Measurements from ENCODE around the gene CLDN22. TPM values are rescaled to one million over a fixed set of nuclear protein-coding genes. Genes with fewer than 3 reads are reported as not detected.

CLDN22 gene
- total and polyA plus RNA-seq, 10 of the 15 experiments (the other 5 are each of a cell fraction or from before 2014, with no cell fraction given), result not detected

- intact Hi-C loops (cut with micrococcal nuclease; ENCODE audit: unreplicated experiment) (no loop called here), in situ Hi-C loops (cut with MboI) (no loop called here)
- Histone ChIP-seq H3K9ac (ENCODE audit: control insufficient read depth, insufficient read depth, low read length) (no peak within 1 kb of the TSS), H3K4me1 (ENCODE audit: control insufficient read depth, insufficient read depth, low read length) (no peaks in the 10 kb centered on the region), H3K9me3 (replicated peaks; ENCODE audit: control insufficient read depth, insufficient read depth, low read length) (no peaks in the 10 kb centered on the region; the same call in 2 of the 3 replicates), H3K4me3 (no peak within 1 kb of the TSS), H3K27me3 (replicated peaks in 1 of 2; ENCODE audit: control insufficient read depth in 2 of 2, insufficient read depth in 2 of 2, low read length in 1 of 2) (no peaks in the 10 kb centered on the region; a peak in 1 of 4 replicates), H2AFZ (ENCODE audit: control insufficient read depth, low read depth, low read length) (no peak within 1 kb of the TSS), H4K20me1 (ENCODE audit: control insufficient read depth, insufficient read depth) (no peaks in the 10 kb centered on the region), H3K27ac (ENCODE audit: control insufficient read depth, insufficient read depth) (no peak within 1 kb of the TSS), H3K36me3 (ENCODE audit: control insufficient read depth in 2 of 2, insufficient read depth in 2 of 2, low read length in 1 of 2) (no peaks in the 10 kb centered on the region), H3K4me2 (ENCODE audit: control insufficient read depth, insufficient read depth) (no peak within 1 kb of the TSS), H3K79me2 (ENCODE audit: control insufficient read depth, insufficient read depth, low read length) (no peaks in the 10 kb centered on the region)
- DNase-seq (ENCODE audit: low read depth, low spot score), result no peak
- RAD21 ChIA-PET (ENCODE audit: unreplicated experiment), result no interaction called here
- WGBS (ENCODE audit: insufficient coverage, insufficient replicate concordance, low lambda C conversion rate, missing lambda C conversion rate), result 48% methylated on average over 5 of the region's 5 CpGs
- CTCF ChIA-PET, result no interaction called here
- no peak for FAIRE-seq
- no peak for ATAC-seq
- BruUV-seq (replicated peaks), result no TSS peak
- TF ChIP-seq ZNF217 (IDR thresholded peaks at IDR 0.05) (no peak), NR2F1 (conservative IDR thresholded peaks at IDR 0.05) (no peak), NBN (IDR thresholded peaks at IDR 0.05) (no peak), EP300 (IDR thresholded peaks at IDR 0.05; ENCODE audit: borderline replicate concordance in 1 of 2, control insufficient read depth in 1 of 2, low read depth in 2 of 2, low read length in 2 of 2) (no peak), IRF5 (IDR thresholded peaks at IDR 0.05; ENCODE audit: borderline replicate concordance) (no peak)
- TF ChIP-seq, protein P1, sequence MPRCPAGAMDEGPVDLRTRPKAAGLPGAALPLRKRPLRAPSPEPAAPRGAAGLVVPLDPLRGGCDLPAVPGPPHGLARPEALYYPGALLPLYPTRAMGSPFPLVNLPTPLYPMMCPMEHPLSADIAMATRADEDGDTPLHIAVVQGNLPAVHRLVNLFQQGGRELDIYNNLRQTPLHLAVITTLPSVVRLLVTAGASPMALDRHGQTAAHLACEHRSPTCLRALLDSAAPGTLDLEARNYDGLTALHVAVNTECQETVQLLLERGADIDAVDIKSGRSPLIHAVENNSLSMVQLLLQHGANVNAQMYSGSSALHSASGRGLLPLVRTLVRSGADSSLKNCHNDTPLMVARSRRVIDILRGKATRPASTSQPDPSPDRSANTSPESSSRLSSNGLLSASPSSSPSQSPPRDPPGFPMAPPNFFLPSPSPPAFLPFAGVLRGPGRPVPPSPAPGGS (IDR thresholded peaks at IDR 0.05; ENCODE audit: borderline replicate concordance, insufficient read depth, low read depth, low read length, poor library complexity, severe bottlenecking), result no peak
- POLR2A ChIA-PET, result no interaction called here
- SMC1A ChIA-PET (ENCODE audit: uncharacterized antibody, unreplicated experiment), result no interaction called here
Measured at GRCh38 chr4:183322326-183322725, 2.2 kb upstream of the CLDN22 start, which contains the start of gene CLDN24. CLDN24 (minus strand) TSS chr4:183322426; CDS start chr4:183322426, 0 bp downstream.

Measured in GM12878 (cell line).